ENCODE data around the gene LCLAT1. TPM values are rescaled to one million over a fixed set of nuclear protein-coding genes. Genes with fewer than 3 reads are reported as not detected.

The LCLAT1 gene
- total RNA-seq, 1 donor from 2014 or later, result 21.6 TPM

GRCh38 chr2:30454571-30454970 is 7.5 kb downstream of the LCLAT1 start:
- Mint-ChIP-seq H3K4me1 (no peaks in the 10 kb centered on the region), H3K27me3 (ENCODE audit: insufficient read depth, low read depth) (peaks cover 2% of the 10 kb centered on the region), H3K36me3 (peaks cover 10% of the 10 kb centered on the region), H3K9me3 (no peaks in the 10 kb centered on the region), H3K4me3 (no peak overlapping the region), H3K27ac (no peak overlapping the region)
- Histone ChIP-seq H3K79me2 (ENCODE audit: low read depth) (peaks cover 96% of the 10 kb centered on the region), H3K27me3 (no peaks in the 10 kb centered on the region), H3K4me1 (peaks cover 7% of the 10 kb centered on the region), H4K20me1 (ENCODE audit: low read depth) (peaks cover 34% of the 10 kb centered on the region), H3K9me3 (ENCODE audit: low read depth) (no peaks in the 10 kb centered on the region), H3K27ac (no peak overlapping the region), H3F3A (ENCODE audit: low read depth) (no peaks in the 10 kb centered on the region), H3K4me2 (no peak overlapping the region), H2AFZ (replicated peaks) (no peak overlapping the region), H3K36me3 (no peaks in the 10 kb centered on the region), H3K4me3 (no peak overlapping the region), H3K9ac (no peak overlapping the region)
- TF ChIP-seq CTCF (IDR thresholded peaks at IDR 0.05) (no peak), EZH2phosphoT487 (IDR thresholded peaks at IDR 0.05) (no peak), EZH2 (IDR thresholded peaks at IDR 0.05) (no peak)
- DNase-seq (ENCODE audit: low spot score), result no peak

GRCh38 chr2:30455114-30455738 is 8.2 kb downstream of the LCLAT1 start:
- no peak overlapping the region for H3K27ac Mint-ChIP-seq
- H4K20me1 ChIP-seq (ENCODE audit: low read depth), result peaks cover 40% of the 10 kb centered on the region
- H3K4me3 Mint-ChIP-seq, result no peak overlapping the region
- peaks cover 2% of the 10 kb centered on the region for H3K27me3 Mint-ChIP-seq (ENCODE audit: insufficient read depth, low read depth)
- no peaks in the 10 kb centered on the region for H3F3A ChIP-seq (ENCODE audit: low read depth)
- no peak overlapping the region for H3K4me2 ChIP-seq
- no peak for TF ChIP-seq EZH2phosphoT487 (IDR thresholded peaks at IDR 0.05)
- no peaks in the 10 kb centered on the region for H3K4me1 Mint-ChIP-seq
- H3K4me3 ChIP-seq, result no peak overlapping the region
- H3K9ac ChIP-seq, result no peak overlapping the region
- H3K27ac ChIP-seq, result no peak overlapping the region
- no peaks in the 10 kb centered on the region for H3K27me3 ChIP-seq
- no peak for DNase-seq (ENCODE audit: low spot score)
- peaks cover 7% of the 10 kb centered on the region for H3K4me1 ChIP-seq
- no peaks in the 10 kb centered on the region for H3K9me3 ChIP-seq (ENCODE audit: low read depth)
- no peak overlapping the region for H2AFZ ChIP-seq (replicated peaks)
- peaks cover 96% of the 10 kb centered on the region for H3K79me2 ChIP-seq (ENCODE audit: low read depth)
- H3K36me3 ChIP-seq, result no peaks in the 10 kb centered on the region
- H3K36me3 Mint-ChIP-seq, result peaks cover 10% of the 10 kb centered on the region
- no peaks in the 10 kb centered on the region for H3K9me3 Mint-ChIP-seq

- Mint-ChIP-seq H3K36me3 (peaks cover 5% of the 10 kb centered on the region), H3K4me3 (no peak overlapping the region), H3K9me3 (no peaks in the 10 kb centered on the region), H3K4me1 (no peaks in the 10 kb centered on the region), H3K27ac (no peak overlapping the region), H3K27me3 (ENCODE audit: insufficient read depth, low read depth) (peaks cover 2% of the 10 kb centered on the region)
- Histone ChIP-seq H2AFZ (replicated peaks) (no peak overlapping the region), H3K27me3 (no peaks in the 10 kb centered on the region), H3K4me1 (peaks cover 7% of the 10 kb centered on the region), H3K79me2 (ENCODE audit: low read depth) (peaks cover 96% of the 10 kb centered on the region), H3K27ac (no peak overlapping the region), H3K9ac (no peak overlapping the region), H3K4me2 (no peak overlapping the region), H3K9me3 (ENCODE audit: low read depth) (no peaks in the 10 kb centered on the region), H3K4me3 (no peak overlapping the region), H4K20me1 (ENCODE audit: low read depth) (peaks cover 43% of the 10 kb centered on the region), H3K36me3 (no peaks in the 10 kb centered on the region), H3F3A (ENCODE audit: low read depth) (no peaks in the 10 kb centered on the region)
- TF ChIP-seq EZH2phosphoT487 (IDR thresholded peaks at IDR 0.05) (no peak), CTCF (IDR thresholded peaks at IDR 0.05) (no peak), EZH2 (IDR thresholded peaks at IDR 0.05) (no peak)
- DNase-seq (ENCODE audit: low spot score), result no peak
These were observed 9.1 kb downstream of the LCLAT1 start for GRCh38 chr2:30456106-30456505.

GRCh38 chr2:30456579-30456978 is 9.5 kb downstream of the LCLAT1 start:
- no peak overlapping the region for H3K4me3 Mint-ChIP-seq
- Histone ChIP-seq H3K79me2 (ENCODE audit: low read depth) (peaks cover 97% of the 10 kb centered on the region), H2AFZ (replicated peaks) (no peak overlapping the region), H3K4me1 (peaks cover 7% of the 10 kb centered on the region), H4K20me1 (ENCODE audit: low read depth) (peaks cover 43% of the 10 kb centered on the region), H3K9me3 (ENCODE audit: low read depth) (no peaks in the 10 kb centered on the region), H3K27me3 (no peaks in the 10 kb centered on the region), H3K27ac (no peak overlapping the region), H3K36me3 (no peaks in the 10 kb centered on the region), H3F3A (ENCODE audit: low read depth) (no peaks in the 10 kb centered on the region), H3K4me2 (no peak overlapping the region), H3K4me3 (no peak overlapping the region), H3K9ac (no peak overlapping the region)
- H3K9me3 Mint-ChIP-seq, result peaks cover 1% of the 10 kb centered on the region
- no peak for TF ChIP-seq EZH2 (IDR thresholded peaks at IDR 0.05)
- no peak for TF ChIP-seq CTCF (IDR thresholded peaks at IDR 0.05)
- no peak for TF ChIP-seq EZH2phosphoT487 (IDR thresholded peaks at IDR 0.05)
- H3K36me3 Mint-ChIP-seq, result peaks cover 2% of the 10 kb centered on the region
- H3K27ac Mint-ChIP-seq, result no peak overlapping the region
- DNase-seq (ENCODE audit: low spot score), result no peak
- H3K4me1 Mint-ChIP-seq, result no peaks in the 10 kb centered on the region
- peaks cover 2% of the 10 kb centered on the region for H3K27me3 Mint-ChIP-seq (ENCODE audit: insufficient read depth, low read depth)
